ENCODE results near the gene RGS6.

The RGS6 gene

DNA sequence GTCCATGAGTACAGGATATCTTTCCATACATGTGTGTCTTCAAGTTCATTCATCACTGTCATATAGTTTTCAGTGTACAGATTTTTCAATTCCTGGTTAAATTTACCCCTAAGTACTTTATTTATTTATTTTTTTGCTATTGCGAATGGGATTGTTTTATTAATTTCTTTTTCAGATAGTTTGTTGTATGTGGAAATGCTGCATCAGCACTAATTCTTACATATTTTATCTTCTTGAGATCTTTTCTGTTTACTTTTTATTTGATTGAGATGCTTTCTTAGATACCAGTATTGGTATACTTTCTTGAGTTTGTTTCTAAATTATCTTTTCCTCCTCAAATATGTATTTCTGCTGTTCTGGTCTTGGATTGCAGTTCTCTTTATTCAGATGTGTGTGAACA is 148.9 kb downstream of the RGS6 start:
- no peak for DNase-seq (ENCODE audit: low read depth)

DNA sequence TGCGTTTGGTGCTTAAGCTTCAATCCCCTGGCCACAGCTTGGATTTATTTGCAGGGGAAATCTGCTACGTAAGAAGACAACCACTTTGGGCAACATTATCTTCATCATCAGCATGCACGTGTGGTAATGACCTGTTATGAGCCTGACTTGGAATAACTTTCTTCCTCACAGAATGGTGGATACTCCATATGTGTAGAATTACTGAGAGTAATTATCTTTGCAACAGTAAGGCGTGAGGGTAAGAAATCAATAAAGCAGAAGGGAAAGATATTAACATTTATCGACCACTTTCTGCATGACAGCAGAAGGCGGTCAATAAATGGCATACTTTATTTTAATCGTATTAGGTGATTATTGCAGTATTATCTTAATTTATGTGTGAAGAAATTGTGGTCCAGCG is 152.7 kb downstream of the RGS6 start:
- no peak for DNase-seq (ENCODE audit: low read depth)

DNA sequence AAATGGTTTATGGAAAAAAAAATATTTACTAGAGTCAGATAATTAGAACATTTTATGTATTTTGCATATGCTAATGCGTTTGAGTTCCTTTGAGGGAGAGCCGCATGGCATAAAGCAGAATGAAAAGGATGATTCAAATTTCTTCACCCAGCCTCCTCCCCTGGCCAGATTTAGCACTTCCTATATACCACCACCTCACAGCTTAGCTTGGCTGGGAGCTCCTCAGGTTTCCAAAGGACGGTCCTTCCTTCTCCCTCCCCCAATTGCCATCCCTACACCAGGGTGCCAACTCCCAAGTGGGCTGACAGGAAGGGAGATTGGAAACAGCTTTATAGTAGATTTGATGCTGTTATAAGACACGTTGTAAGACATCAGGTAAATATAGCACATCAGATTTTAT is 157.4 kb downstream of the RGS6 start:
- DNase-seq (ENCODE audit: low read depth): no peak

DNA sequence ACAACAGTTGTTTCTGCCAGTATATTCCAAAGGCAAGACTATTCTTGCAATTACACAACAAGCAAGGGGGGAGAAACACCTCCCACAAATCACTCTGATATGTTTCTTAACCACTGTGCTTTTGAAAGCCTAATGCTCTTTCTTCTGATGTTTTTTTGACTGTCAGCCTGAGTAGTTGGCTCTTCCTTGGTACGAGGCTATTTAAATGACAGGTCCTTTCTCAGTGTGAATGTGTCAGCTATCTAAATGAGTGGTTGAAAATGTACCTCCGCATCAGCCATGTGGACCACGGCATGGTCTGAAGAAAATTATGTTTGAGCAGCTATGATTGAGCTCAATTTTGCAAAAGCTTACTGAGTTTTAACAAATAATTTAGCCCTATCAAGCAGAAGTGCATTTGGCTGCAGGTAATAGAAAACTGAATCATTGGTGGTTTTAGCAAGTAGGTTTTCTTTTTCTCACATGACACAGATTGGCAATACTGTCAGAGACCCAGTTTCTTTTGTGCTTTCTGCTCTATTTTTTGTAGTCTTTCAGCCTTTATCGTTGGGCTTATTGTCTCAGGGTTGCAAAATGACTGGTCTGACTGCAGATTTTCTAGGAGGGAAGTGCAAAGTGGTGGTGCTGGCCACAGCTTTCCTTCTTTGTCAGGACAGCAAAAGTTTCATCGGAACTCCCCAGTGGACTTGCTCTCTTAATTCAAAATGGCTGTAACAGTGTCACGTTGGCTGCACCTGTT is 162.8 kb downstream of the RGS6 start:
- no peak for DNase-seq (ENCODE audit: low read depth)

DNA sequence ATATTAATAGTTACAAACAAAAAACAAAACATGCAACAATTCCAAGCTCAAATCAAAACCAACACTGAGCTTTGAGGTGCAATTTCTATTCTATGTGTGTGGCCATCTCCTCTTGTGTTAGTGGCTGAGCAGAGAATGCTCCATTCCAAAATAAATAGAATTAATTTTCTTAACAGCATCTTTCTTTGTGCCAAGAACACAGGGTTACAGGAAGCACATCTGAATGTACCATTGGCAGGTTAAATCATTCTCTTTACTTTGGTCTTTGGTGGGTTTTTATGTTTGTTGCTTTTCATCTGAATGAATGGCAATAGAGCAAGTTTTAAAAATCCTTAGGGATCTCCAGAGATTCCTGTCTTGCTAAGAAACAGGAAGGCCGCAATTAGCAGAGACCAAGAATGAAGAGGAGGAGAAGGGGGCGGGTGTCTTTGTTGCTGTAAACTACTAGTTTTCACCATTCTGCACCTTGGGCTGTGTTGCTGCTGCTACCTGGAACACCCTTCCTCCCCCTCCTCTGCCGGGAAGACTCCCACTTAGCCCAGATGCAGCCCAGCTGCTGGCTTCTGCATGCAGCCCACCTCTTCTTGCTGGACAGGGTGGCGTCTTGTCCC is 165.0 kb downstream of the RGS6 start:
- DNase-seq (ENCODE audit: low read depth): no peak

DNA sequence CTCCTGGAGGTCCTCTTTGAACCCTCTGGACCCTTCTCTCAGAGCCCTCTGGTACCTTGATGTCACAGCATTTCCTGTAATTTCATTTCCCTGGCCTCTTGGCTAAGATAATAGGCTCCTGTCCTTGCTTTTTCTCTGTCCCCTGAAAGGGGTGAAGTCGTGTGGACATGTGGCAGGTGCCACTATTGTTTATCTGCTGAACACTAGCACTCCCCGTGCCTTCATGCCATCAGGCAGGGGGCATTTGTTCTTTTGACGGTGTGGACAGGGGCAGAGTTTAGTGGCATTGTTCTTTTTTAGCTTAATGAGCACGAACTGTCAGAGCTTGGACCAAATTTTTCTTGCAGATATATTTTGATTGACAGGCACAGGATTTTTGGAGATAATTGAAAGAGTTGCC is 166.0 kb downstream of the RGS6 start:
- DNase-seq (ENCODE audit: low read depth): no peak

DNA sequence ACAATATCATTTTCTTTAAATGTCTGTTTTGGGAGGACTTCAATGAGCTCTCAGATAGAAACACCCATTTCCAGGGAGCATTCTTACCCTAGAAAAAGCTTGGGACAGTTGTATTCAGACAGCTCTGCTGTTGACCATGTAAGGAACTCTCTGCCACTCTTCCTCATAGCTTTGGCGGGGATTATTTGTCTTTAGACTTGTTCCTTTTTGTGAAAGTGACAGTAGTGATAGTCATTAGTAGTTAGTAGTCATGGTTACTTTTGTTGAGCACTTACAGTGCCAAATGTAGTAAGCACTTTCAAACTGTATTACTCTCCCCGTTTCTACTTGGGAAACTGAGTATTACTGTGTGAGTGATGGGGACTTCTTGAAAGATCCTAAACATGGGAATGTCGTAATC is 167.3 kb downstream of the RGS6 start:
- no peak for DNase-seq (ENCODE audit: low read depth)

DNA sequence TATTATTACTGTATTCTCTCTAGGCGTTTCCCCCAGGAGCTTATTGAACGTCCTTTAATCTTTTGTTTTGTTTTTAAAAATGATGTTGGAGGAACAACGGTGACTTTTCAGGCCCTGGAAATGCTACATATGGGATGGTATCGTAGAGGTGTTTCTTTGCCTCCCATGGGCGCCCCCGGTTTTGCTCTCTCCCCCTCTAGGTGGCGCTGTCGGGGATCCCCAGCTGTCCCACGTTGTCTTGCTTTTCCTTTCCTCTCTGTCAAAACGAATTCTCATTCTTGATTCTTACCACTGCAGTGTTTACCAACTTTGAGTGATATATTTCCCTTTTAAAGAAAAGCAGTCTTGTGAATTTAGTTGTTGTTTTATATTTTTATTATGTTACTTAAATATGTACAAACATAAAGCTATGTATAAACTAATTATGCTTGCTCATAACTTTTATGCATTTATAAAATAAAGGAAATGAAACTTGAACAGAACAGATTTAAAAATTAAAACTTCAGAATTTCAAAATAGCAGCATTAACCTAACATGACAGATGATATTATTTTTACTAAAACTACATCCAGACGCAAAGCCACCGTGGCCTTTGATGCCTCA is 171.9 kb downstream of the RGS6 start:
- DNase-seq (ENCODE audit: low read depth): peak; percentile 15

DNA sequence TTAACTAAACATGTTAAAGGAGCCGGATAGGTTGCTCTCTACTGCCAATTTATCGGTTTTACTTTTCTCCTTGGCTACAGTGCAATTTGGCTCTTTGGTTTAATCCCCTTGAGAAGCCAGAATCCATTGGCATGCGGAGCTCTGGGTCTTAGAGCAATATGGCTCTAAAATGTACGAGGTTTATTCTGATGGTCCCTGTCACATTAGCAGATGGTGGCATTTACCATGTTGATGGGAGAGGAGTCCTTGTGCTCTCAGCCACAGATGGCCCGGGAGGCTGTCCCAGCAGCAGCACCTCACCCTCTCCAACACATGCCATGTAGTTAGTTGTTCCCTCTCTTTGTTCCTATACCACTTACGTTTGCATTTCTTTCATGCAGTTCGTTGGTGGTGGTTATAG is 179.7 kb downstream of the RGS6 start:
- no peak for DNase-seq (ENCODE audit: low read depth)

DNA sequence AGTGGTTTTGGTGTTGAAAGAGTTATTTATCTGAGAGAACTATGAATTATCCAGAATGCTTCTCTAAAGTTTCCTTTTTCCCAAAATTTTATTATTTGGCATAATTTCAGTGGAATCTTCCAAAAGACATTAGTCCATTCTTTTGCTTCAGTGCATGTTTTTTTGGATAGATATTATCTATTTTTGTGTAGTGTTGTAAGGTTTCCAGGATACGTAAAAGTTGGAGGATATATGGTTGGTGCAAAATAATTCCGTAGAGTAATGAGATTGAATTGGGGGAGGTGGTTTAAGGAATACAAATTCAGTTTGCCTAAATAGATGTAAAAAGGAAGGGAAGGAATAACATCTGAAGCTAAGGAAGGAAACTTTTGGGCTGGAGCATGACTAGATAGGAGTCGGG is 186.6 kb downstream of the RGS6 start:
- no peak for DNase-seq (ENCODE audit: low read depth)

DNA sequence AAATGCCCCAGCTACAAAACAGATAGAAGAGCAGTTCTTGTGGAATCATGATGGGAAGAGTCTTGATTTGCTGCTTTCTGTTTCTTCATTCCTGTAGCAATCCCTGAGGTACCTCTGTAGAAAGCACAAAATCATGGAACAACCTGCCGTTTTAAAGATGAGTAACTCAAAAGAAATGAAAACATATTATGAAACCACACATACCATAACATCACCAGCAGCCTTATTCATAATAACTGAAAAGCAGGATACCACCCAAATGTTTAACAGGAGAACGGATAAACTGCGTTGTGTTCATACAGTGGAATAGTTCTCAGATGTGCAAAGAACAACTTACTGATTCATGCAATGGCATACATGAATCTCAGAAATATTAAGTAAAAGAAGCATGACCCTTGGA is 188.1 kb downstream of the RGS6 start:
- DNase-seq (ENCODE audit: low read depth): no peak

DNA sequence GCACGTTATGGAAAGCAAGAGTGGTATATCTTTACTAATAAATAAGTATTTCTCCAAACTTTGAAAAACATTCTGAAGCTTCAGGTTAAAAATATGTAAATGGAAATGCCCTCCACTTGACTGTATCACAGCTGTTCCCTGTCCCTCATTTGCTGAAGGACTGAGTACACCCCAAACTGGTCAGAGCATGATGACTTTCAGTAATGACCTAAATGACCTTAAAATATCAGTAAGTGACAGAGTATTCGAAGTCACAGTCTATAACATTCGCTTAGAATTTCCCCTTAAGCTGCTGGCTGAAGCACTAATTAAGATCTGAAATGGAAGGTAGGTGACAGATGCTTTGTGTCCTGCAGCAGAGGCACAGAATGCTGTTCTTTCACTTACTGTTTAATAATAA is 191.5 kb downstream of the RGS6 start:
- DNase-seq (ENCODE audit: low read depth): no peak

DNA sequence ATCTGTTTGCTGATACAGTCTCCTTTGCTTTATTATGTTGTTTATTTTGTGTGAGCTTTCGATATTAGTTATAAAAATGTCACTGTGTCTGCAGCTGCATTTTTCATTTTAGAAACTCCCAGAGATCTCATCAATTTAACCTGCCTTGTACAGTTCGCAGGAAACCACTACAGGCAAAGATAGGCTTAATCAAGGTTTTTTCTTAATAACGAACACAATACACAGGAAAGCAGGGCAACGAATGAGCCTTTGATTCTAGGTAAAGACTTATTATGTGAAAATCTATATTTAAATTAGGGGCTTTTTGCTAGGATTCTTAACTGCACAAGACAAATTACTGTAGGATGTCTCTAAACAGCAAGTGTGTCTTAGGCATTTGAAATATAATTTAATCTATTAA is 191.9 kb downstream of the RGS6 start:
- DNase-seq (ENCODE audit: low read depth): no peak

DNA sequence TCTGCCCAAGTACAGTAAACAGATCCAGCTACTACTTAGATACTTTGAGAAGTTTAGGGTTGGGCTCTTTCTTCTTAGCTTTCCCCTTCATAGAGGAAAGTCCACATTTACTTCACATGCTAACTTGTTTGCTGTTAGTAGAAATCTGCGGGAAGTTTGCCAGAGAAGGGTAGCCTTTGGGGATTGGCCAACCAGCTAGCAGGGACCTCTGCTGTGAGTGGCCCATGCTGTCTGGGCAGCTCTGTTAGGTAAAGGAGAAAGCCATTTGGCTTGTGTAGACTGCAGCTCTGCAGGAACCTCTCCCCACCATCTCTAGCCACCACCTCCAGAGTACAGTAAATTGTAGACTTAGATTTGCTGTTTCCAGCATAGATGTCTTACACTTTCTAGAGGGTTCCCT is 193.9 kb downstream of the RGS6 start:
- no peak for DNase-seq (ENCODE audit: low read depth)

DNA sequence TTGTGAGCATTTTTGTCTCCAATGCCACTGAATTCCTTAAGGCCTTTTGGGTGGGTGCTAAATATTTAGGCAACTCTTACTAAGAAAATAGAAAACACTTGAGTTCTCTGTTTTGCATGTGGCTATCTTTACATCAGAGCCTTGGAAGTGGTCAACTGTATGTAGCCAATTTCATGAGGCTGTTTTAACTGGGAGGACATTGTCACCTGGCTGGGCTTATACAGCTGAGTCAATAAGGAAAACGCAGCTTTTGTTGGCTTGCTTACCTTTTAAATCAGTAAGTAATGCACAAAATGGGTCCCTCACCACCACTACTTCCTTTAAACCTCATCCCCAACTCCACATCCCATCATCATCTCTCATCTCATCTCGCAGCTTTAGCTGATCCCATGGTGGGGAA is 194.3 kb downstream of the RGS6 start:
- DNase-seq (ENCODE audit: low read depth): no peak

DNA sequence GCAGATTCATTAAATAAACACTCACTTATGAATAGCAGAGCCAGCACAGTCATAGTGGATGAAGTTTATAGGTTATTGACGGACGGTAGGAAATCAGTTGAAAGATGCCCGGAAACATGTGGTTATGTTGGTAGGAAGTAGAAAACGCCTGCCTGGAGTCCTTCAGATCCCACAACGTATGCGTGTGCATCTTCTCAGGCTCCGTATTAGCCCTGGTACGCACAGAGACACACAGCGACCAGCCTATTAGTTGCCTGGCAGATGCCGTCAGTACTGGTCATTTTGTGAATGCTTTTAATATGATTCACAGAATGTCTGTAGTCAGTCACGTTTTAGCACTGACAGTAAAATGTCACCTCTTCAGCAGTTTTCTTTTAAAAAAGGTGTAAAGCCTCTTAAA is 196.4 kb downstream of the RGS6 start:
- no peak for DNase-seq (ENCODE audit: low read depth)

DNA sequence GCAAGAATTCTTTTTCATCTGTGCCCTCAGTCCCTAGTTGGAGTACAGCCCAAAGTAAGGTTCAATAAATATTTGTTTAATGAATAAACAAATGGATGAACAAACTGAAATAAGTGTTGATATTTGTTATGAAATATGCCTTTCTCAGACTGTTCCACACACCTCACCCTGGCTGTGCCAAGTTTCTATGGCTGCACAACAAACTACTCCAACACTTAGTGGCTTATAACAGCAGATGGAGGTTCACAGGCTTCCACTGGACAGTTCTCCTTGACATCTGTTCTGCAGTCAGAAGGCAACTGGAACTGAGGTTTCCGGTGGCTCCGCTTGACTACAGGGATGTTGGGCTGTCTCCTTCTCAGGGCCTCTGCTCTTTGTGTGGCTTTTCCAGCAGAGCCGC is 197.1 kb downstream of the RGS6 start:
- DNase-seq (ENCODE audit: low read depth): no peak

DNA sequence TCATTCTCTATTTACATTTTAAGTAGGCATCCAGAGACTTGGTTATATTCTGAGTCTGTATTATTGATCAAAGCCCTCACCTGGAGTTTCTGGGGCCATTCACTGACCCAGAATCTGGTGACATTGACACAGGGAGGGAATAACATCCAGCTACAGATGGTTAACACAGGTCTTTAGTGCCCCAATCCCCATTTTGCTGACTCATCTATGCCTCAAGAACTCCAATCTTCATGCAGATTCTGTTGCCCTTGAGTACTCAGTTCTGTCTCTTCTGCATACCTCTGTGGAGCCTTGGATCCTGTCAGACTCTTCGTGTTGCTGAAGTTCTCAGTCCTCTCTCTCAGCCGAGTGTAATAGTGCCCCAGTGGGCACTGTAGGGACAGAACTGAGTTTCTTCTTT is 208.9 kb downstream of the RGS6 start:
- DNase-seq (ENCODE audit: low read depth): no peak

DNA sequence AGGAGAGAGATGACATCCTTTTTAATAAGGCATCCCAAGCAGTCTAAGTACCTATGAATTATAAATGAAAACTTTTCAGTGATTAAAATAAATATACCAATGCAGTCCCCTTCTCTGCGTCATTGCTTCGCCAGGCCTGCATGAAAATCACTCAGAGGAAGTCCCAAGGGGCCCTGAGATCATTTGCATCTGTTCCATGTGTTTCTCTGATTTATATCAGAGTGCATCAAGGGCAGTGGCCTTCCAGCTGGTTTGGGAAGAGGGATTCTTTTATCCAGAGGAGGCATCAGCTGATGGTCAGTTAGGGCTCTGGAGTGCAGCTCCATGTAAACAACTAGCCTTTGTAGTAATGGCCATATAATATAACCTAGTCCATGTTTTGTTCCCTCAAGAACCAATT is 210.1 kb downstream of the RGS6 start:
- no peak for DNase-seq (ENCODE audit: low read depth)

DNA sequence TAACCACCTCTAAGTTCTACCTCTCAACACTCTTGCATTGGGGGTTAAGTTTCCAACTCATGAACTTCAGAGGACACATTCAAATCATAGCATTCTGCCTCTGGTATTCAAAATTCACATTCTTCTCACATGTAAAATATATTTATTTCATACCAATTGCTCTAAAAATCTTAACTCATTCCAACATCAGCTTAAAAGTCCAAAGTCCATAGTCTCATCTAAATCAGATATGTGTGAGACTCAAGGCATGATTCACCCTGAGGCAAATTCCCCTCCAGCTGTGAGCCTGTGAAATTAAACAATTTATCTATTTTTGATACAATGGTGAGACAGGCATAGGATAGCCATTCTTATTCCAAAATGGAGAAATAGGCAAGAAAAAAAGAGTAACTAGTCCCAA is 214.0 kb downstream of the RGS6 start:
- DNase-seq (ENCODE audit: low read depth): no peak

DNA sequence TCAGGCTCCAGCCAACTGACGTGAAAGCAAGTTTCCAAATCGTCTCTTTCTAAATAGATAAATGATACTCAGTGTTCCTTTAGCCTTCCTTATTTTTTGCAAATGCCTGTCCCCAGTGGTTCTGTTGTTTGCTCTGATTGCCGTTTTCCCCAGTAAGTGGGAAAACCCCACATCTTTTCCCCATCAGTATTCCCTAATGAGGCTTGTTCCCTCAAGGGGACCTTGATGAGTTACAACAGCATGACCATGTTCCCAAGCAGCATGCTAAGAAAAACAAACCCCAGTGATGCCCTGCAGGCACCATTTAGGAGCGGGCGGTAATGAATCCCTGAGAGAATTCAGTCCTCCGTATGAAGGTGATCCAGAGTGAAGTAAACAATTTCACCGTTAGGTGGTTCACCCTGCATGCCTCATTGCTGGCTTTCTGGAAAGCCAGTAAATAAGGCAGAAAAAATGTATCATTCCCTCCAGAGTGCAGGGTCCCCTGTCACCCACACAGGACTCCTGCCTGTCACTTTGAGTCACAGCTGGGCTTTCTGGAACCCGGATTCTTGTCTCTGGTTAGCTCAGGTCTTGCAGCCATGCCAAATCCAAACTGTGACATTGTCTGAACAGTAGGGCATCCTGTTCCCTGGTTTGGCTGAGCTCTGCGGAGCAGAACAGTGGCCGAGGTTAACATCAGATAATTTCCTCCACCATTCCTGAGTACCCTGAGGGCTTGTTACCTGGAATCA is 222.6 kb downstream of the RGS6 start:
- DNase-seq (ENCODE audit: low read depth): no peak

DNA sequence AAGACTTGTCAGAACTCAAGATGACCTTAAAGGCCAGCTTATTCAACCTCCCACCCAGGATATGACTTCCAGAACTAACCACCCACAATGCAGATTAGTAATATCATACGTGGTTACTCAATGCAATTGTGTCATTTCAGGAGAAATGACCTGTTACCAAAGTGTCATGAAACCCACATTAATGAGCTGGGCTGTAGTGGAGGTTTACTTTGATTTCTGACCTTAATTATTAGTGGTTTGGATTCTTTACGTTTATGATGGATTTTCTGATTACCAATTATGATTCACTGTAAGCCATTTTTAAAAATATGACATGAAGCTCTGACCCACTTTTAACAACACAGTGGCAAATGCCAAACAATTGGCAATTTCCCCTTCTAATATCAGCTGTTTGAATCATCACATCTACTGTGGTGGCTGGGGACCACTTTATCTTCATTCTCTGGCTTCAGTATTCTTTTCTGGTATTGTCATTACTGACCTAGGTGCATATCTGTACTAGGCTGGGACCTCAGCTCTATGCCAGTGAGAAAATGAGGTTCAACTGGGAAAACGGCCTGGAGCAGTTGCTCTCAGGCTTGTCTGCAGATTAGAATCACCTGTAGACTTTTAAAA is 223.3 kb downstream of the RGS6 start:
- no peak for DNase-seq (ENCODE audit: low read depth)

Measured in stimulated activated CD8-positive, alpha-beta memory T cell treated with anti-CD3 and anti-CD28 coated beads, Interleukin-12 subunit alpha, Interleukin-12 subunit beta, amount 100 ng/mL, for 1 hour (primary cell).